ENCODE data around the gene NKD2.
A peak's percentile ranks its signal among the peaks of the same experiment; 100 is the strongest.
"Not testable (repeated sequence)": the region's sequence is repeated elsewhere in the genome, so short reads cannot be mapped to it uniquely, and the experiment has no call there.

NKD2 gene

DNA sequence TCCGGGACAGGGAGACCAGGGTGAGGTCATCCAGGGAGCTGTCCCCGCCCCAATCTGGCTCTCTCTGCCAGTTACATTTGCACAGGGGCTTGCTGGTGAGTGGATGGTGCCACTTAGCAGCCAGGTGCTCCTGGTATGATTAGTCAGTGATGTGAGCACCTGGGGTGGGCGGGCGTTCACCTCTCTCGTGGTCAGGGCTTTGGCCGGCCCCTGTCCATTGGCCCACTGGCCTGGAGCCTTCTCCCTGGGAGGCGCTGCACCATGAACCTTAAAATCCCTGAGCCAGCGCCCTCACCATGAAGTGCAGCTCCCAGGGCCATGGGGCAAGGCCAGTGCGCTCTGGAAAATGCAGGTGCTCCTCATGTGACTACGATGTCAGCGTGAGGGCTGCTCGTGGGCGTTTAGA, 2.0 kb downstream of the NKD2 start:
- DNase-seq, result peak in 7 of 10 donors; percentile 3 to 68 (median 6)
- intact Hi-C loops (cut with DNase I), result no loop called here

DNA sequence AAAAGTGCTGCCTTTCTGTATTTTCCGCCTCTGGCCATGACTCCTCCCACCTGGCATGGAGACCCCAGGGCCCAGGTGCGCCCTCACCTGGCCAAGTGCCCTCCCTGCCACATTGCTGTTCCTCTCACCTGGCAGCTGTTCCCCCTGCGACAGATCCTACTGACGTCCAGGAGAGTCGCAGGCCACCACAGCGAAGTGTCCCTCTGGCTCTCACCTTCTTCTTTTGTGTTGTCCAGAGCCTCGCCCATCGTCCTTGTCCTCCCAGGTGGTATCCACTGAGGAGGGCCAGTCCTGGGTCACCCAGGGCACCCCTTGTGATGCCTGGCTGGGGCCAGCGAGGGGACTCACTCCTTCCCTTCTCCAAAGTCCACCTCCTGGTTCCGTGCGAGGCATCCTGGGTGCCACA, 2.6 kb downstream of the NKD2 start:
- DNase-seq, result peak in 7 of 10 donors; percentile 3 to 74 (median 22)
- intact Hi-C loops (cut with DNase I), result no loop called here

DNA sequence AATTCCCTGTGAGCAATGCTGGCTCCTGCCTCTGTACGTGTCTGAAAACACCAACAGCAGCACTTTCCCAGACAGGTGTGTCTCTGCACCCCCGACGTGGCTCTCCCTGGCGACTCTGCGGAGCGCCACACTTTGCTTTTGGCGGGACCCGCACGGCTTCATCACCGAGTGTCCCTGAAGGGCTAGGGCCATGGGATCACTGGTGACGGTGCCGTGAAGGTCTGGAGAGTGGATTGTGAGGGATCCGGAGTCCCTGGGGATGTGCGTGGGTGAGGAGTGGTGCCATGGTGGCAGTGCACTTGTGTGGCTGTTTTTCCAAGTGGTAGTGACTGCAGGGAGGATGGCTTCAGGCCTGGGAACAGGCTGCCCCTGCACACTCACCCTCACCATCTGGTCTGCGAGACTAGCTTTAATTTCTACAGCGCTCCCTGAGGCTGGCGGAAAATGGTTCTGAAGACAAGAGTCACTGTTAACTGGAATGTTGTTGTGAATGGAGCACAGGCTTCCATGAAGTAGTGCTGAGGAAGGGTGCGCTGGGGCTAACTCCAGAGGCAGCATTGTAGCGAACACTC, 3.2 kb downstream of the NKD2 start:
- DNase-seq, result peak in 5 of 10 donors; percentile 5 to 81 (median 68)
- intact Hi-C loops (cut with DNase I), result no loop called here

DNA sequence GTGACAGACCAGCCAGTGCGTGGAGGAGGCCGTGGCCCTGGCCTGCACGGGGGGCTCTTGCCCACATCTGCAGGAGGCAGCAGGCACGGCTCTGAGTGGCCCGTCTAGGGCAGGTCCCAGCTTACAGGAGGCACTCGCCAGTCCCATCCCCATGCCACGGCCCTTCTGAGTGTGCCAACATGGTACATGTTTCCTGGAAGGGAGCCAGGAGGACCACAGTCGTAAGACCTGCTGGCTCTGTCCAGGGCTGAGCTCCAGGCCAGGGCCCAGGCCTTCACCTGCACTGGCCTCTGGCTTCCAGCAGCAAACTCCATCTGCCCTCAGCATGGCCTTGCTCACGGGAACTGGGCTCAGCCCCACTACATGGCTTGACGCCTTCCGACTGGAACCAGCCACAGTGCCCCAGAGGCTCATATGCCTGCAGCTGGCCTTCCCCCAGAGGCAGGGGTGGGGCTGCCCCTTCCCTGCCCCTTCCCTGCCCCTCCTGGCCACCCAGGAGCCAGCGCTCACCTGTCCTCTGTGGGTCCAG, 3.8 kb downstream of the NKD2 start:
- intact Hi-C loops (cut with DNase I), result no loop called here
- DNase-seq, result peak in 5 of 10 donors; percentile 5 to 80 (median 35)

DNA sequence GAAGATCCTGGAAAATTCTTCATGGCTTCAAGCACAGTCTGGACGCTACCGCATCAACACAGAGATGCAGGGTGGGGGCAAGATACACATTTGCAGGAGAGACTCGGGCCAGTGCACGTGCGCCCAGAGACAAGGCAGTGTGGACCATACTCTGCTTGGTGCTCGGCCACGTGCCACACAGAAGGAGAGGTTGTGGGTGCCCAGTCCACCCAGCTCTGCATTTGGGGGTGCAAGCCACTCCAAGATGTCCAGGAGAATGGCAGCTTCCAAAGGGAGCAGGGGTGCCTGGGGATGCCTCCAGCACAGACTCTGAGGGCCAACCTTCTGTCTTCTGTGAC, 4.3 kb downstream of the NKD2 start:
- DNase-seq, result peak in 2 of 10 donors; percentile 17 to 70
- intact Hi-C loops (cut with DNase I), result no loop called here

DNA sequence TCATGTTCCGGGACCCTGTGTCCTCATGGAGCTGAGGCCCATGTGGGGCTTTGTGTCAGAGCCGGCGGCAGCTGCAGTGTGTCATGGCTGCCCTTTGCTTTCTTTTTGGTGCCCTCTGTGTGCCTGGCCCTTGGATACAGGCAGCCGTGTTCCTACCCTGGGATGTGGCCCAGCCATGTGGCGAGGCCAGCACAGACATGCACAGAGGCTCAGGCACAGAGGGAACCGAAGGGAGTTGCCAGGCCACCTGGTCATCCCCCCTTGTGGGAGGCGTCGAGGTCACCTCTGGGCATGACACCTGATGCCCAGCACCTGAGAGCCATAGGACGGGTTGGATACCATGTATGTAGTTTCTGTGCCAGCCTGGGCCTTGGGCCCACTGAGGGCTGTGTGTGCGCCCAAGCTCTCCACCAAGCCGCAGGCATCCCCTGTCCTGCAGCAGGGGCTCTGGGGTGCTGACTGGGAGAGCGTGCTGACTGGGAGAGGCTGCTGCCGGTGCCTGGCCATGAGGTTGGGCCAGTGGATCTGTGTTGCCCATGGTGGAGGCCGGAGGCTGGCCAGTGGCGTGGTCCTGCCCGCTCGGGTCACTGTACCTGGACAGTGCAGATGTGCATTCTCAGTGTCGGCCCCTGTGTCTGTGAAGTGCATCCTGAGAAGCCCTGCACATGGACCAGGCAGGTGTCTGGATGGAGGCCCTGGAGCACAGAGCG, 4.8 kb downstream of the NKD2 start:
- peak in 5 of 10 donors; percentile 9 to 82 (median 70) for DNase-seq
- intact Hi-C loops (cut with DNase I), result no loop called here

DNA sequence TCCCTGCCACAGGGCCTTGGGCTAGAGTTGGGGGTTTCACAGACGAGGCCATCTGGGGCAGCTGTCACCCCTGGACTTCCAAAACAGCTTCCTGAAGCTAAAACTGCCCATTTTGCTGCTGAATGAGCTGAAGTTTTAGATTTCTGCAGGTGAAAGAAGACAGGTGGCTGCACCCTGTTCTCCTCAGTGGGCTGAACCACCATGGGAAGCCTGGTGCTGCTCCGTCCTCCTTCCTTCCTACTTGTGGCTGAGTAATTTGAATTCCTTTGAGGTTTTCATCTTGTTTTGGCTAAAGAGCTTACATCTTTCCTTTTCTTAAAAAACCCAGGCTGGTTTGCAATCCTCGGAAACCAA, 5.3 kb downstream of the NKD2 start:
- peak in 2 of 10 donors; percentile 21 to 59 for DNase-seq
- intact Hi-C loops (cut with DNase I), result no loop called here

DNA sequence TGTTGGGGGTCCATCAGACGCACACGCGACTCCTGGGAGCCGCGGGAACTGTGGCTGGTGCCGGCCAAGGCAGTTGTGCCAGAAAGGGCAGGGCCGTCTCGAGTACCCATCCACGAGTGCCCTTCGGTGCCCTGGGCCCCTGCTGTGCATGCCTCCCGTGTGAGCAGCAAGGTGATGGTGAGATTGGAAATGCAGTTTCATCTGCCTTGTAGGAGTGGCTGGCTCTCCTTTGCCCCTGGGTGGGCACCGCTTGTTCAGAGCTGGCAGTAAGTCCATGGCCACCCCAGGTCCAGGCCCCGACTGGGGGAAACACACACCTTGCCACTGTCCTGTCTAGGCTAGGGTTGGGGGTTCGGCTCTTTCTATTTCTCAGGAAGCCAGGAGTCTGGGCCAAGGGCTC, 5.7 kb downstream of the NKD2 start:
- DNase-seq, result peak in 4 of 10 donors; percentile 21 to 75 (median 44)
- intact Hi-C loops (cut with DNase I), result no loop called here

DNA sequence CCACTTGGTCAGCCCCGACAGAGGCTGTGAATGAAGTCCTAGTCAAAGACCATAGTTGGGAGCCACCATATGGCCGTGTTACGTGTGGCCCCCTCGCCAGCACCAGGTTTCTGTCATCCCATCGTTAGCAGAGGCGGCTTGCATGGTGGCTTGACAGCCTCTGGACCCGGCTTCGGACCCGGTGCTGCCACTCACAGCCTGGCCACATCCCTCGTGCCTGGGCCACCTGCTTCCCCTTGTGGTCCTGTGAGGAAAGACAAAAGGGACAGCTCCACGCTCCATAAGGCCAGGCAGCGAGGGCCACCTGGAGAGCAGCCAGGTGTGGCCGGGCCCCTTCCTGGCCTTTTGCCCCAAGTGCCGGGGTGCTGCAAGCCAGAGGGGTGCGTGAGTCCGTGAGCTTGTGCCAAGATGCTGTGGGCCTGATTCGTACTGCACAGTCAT, 6.2 kb downstream of the NKD2 start:
- intact Hi-C loops (cut with DNase I), result no loop called here

DNA sequence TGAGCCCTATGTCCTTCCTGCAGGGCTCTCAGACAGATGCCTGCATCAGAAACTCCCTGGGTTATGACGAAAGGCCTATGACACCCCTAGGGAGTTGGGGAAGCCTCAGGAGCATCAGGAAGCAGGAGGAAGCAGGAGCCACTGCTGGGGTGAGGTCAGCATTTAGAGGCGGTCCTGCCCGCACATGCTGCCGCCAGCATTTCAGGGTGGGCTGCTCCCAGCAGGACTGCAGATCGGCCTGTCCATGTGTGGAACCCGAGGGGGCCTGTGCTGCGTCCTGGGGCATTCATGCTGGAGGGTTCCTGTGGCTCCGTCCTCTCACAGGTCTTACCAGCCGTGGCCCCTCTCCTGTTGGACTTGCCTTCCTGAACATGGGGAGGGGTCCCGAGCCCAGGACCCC, 6.9 kb downstream of the NKD2 start:
- DNase-seq, result peak in 2 of 10 donors; percentile 72 to 73
- intact Hi-C loops (cut with DNase I), result no loop called here

More for the DNA sequence above, 6.2 kb downstream of the NKD2 start:
- peak in 2 of 10 donors; percentile 65 to 76 for DNase-seq

DNA sequence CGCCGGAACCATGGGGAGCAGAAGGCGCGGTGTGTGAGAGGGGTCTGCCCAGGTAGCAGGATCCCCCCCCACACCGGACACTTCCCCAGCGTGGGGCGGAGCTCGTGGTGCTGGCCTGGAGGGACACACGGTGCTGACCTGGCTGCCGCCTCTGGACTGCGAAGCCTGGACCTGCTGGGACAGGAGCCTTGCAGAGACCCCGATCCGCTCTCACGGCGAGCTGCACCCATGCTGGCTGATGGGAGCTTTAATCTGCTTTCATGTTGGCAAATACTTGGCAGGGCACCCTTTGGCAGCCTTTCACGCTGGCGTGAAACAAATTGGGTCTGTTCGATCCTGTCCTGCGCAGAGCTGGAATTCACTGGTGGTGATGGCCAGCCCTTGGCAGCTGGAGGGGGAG, 7.4 kb downstream of the NKD2 start:
- intact Hi-C loops (cut with DNase I), result no loop called here
- peak; percentile 41 to 93 (median 52) for DNase-seq

DNA sequence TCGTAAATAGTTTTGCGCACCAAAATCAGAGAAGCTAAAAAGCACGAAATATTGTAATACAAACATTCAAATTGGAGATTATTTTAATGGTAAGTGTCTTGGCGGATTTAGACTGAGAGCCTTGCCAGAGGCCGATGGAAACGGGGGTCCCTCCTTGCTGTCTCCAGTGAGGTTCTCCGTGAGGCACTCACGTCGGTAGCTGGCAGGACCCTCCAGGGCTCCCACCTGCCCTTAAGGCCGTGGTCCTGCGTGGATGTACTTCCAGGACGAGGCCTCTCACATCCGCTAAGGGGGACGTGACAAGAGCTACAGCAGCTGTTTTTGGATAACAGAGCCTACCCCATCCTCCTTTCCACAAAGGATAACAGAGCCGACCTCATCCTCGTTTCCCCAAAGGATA, 7.9 kb downstream of the NKD2 start:
- DNase-seq, result peak in 4 of 10 donors; percentile 17 to 71 (median 49)

DNA sequence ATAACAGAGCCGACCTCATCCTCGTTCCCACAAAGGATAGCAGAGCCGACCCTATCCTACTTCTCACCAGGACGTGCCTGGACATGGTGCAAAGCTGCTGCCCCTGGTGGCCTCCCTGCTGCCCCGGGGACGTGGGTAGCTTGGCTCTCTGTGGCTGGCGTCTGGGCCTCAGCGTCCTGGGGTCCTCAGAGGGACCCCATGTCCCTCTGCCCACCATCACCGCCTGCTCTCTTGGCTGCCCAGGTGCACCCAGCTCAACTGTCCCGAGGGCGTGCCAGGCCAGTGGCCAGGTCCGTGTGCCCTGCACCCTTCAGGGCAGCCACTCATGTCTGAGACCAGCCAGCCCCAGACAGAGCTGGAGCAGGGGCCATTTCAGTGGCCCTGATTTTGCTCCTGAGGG, 8.5 kb downstream of the NKD2 start:
- intact Hi-C loops (cut with DNase I), result no loop called here
- peak in 5 of 10 donors; percentile 0 to 77 (median 29) for DNase-seq

More for the DNA sequence above, 7.9 kb downstream of the NKD2 start:
- intact Hi-C loops (cut with DNase I), result no loop called here

DNA sequence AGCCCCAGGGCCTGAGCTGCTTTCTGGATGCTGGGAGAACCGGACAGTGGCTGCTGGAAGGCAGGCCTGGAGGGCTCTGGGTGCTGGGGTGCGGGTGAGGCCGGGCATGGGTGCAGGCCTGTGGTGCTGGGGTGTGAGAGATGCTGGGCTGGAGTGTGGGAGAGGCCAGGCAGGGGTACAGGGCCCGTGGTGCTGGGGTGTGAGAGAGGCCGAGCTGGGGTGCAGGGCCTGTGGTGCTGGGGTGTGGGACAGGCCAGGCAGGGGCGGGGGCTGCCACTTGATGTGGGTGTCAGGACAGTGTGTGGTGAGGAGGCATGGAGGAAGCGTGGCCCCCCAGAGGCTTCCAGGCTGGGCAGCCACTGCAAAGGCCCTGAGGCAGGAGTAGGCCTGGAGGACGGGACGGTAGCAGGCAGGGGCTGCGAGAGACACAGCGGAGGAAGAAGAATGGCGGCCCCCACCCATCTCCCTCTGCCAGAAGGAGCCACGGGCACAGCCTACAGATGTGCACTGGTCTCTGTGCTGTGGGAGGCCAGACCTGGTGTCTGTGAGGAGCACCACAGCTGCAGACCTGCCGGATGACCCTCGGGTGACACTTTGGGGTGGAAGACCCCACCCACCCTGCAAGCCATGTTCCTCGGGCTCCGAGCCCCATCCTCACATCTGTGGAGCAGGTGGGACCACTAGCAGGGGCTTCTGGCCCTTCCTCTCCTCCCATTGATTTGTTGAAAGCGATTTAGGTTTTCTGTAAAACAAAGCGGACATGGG, 9.3 kb downstream of the NKD2 start:
- DNase-seq, result peak in 5 of 10 donors; percentile 4 to 83 (median 43)
- intact Hi-C loops (cut with DNase I), result no loop called here

DNA sequence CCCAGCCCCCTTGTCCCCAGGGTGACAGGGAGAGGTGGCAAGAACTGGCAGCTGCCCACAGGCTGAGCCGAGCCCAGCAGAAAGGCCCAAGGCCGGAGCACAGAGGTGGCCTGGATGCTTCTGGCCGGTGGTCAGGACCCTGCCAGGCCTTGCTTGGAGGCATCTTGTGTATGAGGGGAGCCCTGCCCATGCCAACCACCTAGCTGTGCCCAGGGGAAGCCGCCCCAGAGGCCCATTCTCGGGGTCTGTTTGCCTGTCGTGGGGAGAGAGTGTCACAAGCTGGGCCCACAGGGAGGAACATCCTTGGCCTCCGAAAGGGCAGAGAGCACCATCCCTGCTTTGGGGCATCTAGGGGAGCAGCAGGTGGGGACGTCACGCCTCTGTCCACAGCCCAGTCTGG, 10.0 kb downstream of the NKD2 start:
- intact Hi-C loops (cut with DNase I), result no loop called here
- DNase-seq, result peak in 4 of 10 donors; percentile 2 to 69 (median 36)

DNA sequence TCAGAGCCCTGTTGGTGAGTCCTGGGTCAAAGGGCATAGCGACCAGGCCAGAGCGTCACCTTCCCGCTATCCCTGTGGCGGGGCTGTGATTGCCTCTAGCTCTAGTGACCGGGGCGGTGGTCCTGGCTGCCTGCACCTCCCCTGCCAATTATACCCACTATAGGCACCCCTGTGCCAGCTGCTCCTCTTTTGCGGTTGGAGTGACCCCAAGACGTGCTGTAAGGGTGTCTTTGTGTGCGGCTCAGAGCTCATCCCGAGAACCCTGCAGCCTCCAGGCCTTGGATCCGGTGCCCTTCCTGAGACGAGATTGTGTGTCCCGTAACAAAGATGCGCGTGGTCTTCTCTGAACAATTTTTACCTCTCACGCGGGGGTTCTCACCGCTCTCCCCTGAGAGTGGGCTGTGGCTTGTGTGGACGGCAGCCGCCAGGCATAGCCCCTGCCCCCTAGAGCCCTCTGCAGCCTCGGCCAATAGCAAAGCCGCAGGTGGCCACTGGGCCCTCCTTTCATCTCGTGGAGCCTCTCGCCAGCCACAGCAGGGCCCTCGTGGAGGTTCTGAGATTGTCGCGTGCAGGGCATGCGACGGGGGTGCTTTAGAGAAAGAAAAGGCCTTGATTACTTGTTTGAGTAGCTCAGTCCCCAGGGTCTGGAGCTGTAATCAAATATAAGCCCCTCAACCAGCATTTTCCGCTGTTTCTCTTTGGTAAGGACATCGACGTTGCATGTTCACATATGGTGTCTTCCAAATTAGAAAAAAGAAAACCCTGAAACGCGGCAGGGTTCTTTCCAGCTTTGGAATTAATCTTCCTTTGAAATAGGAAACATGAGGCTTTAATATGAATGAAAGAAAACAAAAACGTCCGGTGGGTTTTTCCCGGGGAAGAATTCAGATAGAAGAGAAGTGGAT, 10.7 kb downstream of the NKD2 start:
- peak in 5 of 10 donors; percentile 1 to 69 (median 37) for DNase-seq
- intact Hi-C loops (cut with DNase I), result no loop called here

DNA sequence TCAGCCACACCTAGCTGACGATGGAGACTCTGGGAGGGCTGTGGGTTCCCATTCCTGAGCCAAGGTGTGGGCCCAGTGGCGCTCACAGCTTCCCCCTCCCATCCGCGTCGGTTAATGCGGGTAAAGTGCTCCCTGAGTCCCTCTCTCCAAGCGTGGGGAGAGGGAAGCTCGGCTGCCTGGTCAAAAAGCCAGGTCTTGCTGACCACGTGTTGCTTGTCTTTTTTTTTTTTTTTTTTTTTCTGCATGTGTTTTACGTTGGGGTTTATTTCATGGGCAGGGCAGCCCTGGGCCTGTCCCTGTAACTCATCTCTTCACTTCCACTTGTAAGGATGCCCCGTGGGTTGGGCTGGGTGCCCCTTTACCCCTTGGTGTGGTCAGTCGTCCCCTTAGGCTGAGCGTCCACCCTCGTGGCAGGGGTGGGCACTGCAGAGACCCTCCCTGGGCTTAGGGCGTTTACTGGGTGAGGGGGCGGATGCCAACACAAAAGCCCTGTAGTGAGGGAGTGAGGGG, 11.9 kb downstream of the NKD2 start:
- DNase-seq, result peak in 5 of 10 donors; percentile 1 to 75 (median 64)
- intact Hi-C loops (cut with DNase I), result no loop called here

DNA sequence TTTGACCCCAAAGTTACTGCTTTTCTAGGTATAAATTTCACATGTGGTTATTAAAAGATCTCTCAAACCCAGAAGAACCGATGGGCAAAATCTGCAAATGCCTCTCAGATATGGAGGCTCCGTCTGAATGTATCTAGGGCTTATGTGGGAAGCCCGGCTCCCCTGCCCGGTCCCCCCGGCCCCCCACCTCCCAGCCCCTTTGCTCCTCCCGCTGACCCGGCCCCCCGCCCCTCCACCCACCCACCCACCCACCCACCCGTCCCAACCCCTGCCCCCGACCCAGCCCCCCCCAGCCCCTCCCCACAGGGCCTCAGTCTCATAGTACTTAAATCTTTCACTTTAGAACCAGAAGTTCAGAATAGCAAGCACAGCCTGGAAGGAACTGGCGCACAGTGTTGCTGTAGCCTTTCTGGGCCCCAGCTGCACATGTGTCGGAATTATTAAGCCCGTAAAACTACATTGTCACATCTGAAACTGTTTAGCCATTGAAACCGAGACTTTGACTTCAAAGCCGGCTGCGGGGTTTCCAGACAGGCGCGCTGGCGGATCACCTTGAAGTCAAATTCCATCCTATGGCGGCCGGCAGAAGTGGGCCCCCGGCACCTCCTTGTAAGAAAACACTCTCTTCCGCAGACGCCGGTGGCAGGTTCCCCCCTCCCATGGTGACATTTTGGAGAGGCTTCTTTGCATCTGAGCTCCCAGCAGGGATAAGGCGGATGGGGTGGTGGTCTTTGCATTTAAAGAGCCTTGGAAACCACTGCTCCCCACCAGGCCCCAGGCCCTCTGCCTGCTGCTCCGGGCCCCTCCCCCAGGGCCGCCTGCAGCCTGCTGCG, 12.8 kb downstream of the NKD2 start:
- intact Hi-C loops (cut with DNase I), result no loop called here
- DNase-seq, result peak in 5 of 10 donors; percentile 8 to 80 (median 59)

DNA sequence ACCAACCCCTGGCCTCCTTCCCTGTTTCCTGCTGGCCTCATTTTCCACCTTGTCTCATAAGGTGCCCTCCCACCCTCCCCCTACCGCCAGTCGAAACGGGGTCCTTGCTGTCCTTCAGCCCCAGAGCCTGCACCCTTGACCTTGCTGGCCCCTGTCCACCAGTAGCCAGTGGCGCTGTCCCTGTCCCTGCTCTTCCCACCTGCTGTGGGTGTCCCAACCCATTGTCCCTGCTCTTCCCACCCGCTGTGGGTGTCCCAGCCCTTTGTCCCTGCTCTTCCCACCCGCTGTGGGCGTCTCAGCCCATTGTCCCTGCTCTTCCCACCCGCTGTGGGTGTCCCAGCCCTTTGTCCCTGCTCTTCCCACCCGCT, 13.4 kb downstream of the NKD2 start:
- DNase-seq, result peak in 1 of 10 donors; percentile 48
- intact Hi-C loops (cut with DNase I), result not testable (repeated sequence)

All from posterior cingulate gyrus (tissue), 11 donors.